ENCODE data around the gene COMMD6.

- TF ChIP-seq MECOM (CRISPR knock-in tag; IDR thresholded peaks at IDR 0.05) (no peak), REST (IDR thresholded peaks at IDR 0.05; ENCODE audit: borderline replicate concordance) (no peak), REST (CRISPR knock-in tag; IDR thresholded peaks at IDR 0.05; ENCODE audit: low read depth) (no peak), PHF20 (IDR thresholded peaks at IDR 0.05; ENCODE audit: partially characterized antibody) (no peak), ATF6 (CRISPR knock-in tag; IDR thresholded peaks at IDR 0.05) (no peak), CTCF (IDR thresholded peaks at IDR 0.05 in 2 of 3, conservative IDR thresholded peaks at IDR 0.05 in 1 of 3; ENCODE audit: insufficient read depth in 2 of 3, low read depth in 1 of 3, low read length in 3 of 3) (no peak), EP300 (IDR thresholded peaks at IDR 0.05; ENCODE audit: low read length) (no peak), CHD4 (IDR thresholded peaks at IDR 0.05; ENCODE audit: insufficient read depth, insufficient replicate concordance, low read depth, low read length, poor library complexity, severe bottlenecking) (no peak)
Observed at GRCh38 chr13:75489502-75490263, 48.0 kb downstream of the COMMD6 start.

Measured in K562 (cell line).